IgD-negative memory B cell (primary cell): ENCODE data around the gene MORC3. TPM values are rescaled to one million over a fixed set of nuclear protein-coding genes. Genes with fewer than 3 reads are reported as not detected.
"Not testable (repeated sequence)": the region's sequence is repeated elsewhere in the genome, so short reads cannot be mapped to it uniquely, and the experiment has no call there.

Experiments used
- H3K27ac Mint-ChIP-seq, 3 donors: one replicate each; pipeline ENCODE4 v1.8.0; 2020 to 2022; ENCODE audit warnings: mild to moderate bottlenecking in 3 of 3, mixed read lengths in 3 of 3, moderate library complexity in 1 of 3
- H3K27me3 Mint-ChIP-seq: one replicate; pipeline ENCODE4 v1.8.0; 2021; ENCODE audit warnings: mixed read lengths
- H3K36me3 Mint-ChIP-seq: one replicate; pipeline ENCODE4 v1.8.0; 2020; ENCODE audit warnings: mild to moderate bottlenecking, mixed read lengths
- H3K4me1 Mint-ChIP-seq, 3 donors: one replicate each; pipeline ENCODE4 v1.8.0; 2020 to 2022; ENCODE audit warnings: mixed read lengths in 3 of 3, mild to moderate bottlenecking in 1 of 3
- H3K4me3 Mint-ChIP-seq, 4 donors: one replicate each; pipeline ENCODE4 v1.8.0; 2020 to 2022; ENCODE audit warnings: mild to moderate bottlenecking in 4 of 4, mixed read lengths in 4 of 4, moderate library complexity in 3 of 4
- H3K9me3 Mint-ChIP-seq, 3 donors: one replicate each; pipeline ENCODE4 v1.8.0; 2020 to 2021; ENCODE audit warnings: mixed read lengths in 3 of 3, mild to moderate bottlenecking in 1 of 3
- polyA plus RNA-seq: library from polyadenylated mRNA; unstranded; fragments of 300-500 nt; fragmentation: Illumina TruSeq; gene quantifications from one replicate; pipeline ENCODE4 v1.2.3, GENCODE V29; 2021

MORC3 gene
- polyA plus RNA-seq, 1 donor from 2014 or later = 41.7 TPM

- H3K36me3 Mint-ChIP-seq, H3K27ac Mint-ChIP-seq, H3K9me3 Mint-ChIP-seq, H3K27me3 Mint-ChIP-seq: not testable (repeated sequence)
- peaks cover 10 to 13% (median 12%) of the 10 kb centered on the region in 3 donors for H3K4me1 Mint-ChIP-seq
- peak overlapping the region in 1 of 4 donors; percentile 7 for H3K4me3 Mint-ChIP-seq
These were observed 4.0 kb upstream of the MORC3 start for GRCh38 chr21:36316045-36316444.

DNA sequence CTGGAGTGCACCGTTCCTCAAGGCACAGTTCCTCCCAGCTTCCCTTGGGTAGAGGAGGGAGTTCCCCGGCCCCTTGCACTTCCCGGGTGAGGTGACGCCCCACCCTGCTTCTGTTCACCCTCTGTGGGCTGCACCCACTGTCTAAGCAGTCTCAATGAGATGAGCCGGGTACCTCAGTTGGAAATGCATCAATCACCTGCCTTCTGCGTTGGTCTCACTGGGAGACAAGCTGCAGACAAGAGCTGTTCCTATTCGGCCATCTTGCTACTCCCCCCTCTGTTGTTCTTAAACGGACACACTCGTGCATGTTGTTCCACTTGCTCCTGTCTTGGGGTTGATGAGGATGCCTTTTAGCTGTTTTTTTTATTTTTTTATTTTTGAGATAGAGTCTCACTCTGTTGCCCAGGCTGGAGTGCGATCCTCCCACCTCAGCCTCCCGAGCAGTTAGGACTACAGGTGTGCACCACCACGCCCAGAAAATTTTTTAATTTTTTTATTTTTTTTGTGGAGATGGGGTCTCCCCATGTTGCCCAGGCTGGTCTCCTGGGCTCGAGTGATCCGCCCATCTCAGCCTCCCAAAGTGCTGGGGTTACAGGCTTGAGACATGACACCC lies 3.0 kb upstream of the MORC3 start:
- Mint-ChIP-seq H3K27ac (no peak overlapping the region), H3K27me3 (no peaks in the 10 kb centered on the region), H3K9me3 (peaks cover 0 to 7% (median 2%) of the 10 kb centered on the region in 3 donors), H3K36me3 (peaks cover 2% of the 10 kb centered on the region), H3K4me3 (peak overlapping the region in 1 of 4 donors; percentile 16), H3K4me1 (peaks cover 14 to 17% (median 16%) of the 10 kb centered on the region in 3 donors)

GRCh38 chr21:36319406-36319766 lies 611 bp upstream of the MORC3 start:
- Mint-ChIP-seq H3K4me1 (peaks cover 24 to 33% (median 27%) of the 10 kb centered on the region in 3 donors), H3K4me3 (peak overlapping the region; percentile 92 to 97 (median 95)), H3K27ac (peak overlapping the region; percentile 94 to 97 (median 96))
- not testable (repeated sequence) for H3K9me3 Mint-ChIP-seq, H3K27me3 Mint-ChIP-seq, H3K36me3 Mint-ChIP-seq

GRCh38 chr21:36320421-36321324 lies 676 bp downstream of the MORC3 start:
- Mint-ChIP-seq H3K9me3 (no peaks in the 10 kb centered on the region), H3K4me1 (peaks cover 24 to 34% (median 26%) of the 10 kb centered on the region in 3 donors), H3K4me3 (peak overlapping the region; percentile 92 to 97 (median 94)), H3K27me3 (no peaks in the 10 kb centered on the region), H3K36me3 (no peaks in the 10 kb centered on the region), H3K27ac (peak overlapping the region; percentile 94 to 98 (median 97))

GRCh38 chr21:36321325-36322082 lies 1.5 kb downstream of the MORC3 start:
- H3K27ac Mint-ChIP-seq = peak overlapping the region; percentile 94 to 98 (median 97)
- no peaks in the 10 kb centered on the region for H3K27me3 Mint-ChIP-seq
- H3K36me3 Mint-ChIP-seq = no peaks in the 10 kb centered on the region
- H3K9me3 Mint-ChIP-seq = no peaks in the 10 kb centered on the region
- peak overlapping the region; percentile 92 to 97 (median 94) for H3K4me3 Mint-ChIP-seq
- peaks cover 24 to 33% (median 28%) of the 10 kb centered on the region in 3 donors for H3K4me1 Mint-ChIP-seq

GRCh38 chr21:36322083-36322424 lies 2.1 kb downstream of the MORC3 start:
- H3K27ac Mint-ChIP-seq = peak overlapping the region; percentile 94 to 98 (median 97)
- peaks cover 24 to 34% (median 28%) of the 10 kb centered on the region in 3 donors for H3K4me1 Mint-ChIP-seq

GRCh38 chr21:36323032-36323431 lies 3.0 kb downstream of the MORC3 start:
- peak overlapping the region; percentile 54 to 81 (median 76) for H3K4me3 Mint-ChIP-seq
- H3K36me3 Mint-ChIP-seq = no peaks in the 10 kb centered on the region
- H3K27me3 Mint-ChIP-seq = no peaks in the 10 kb centered on the region
- H3K9me3 Mint-ChIP-seq = no peaks in the 10 kb centered on the region
- H3K4me1 Mint-ChIP-seq = peaks cover 26 to 36% (median 28%) of the 10 kb centered on the region in 3 donors
- peak overlapping the region; percentile 84 to 94 (median 93) for H3K27ac Mint-ChIP-seq

More at GRCh38 chr21:36322083-36322424, 2.1 kb downstream of the MORC3 start:
- peak overlapping the region; percentile 92 to 97 (median 94) for H3K4me3 Mint-ChIP-seq
- H3K27me3 Mint-ChIP-seq = no peaks in the 10 kb centered on the region
- H3K9me3 Mint-ChIP-seq = no peaks in the 10 kb centered on the region
- no peaks in the 10 kb centered on the region for H3K36me3 Mint-ChIP-seq

GRCh38 chr21:36325373-36326010 lies 5.5 kb downstream of the MORC3 start:
- H3K4me3 Mint-ChIP-seq = no peak overlapping the region
- no peaks in the 10 kb centered on the region for H3K36me3 Mint-ChIP-seq
- H3K9me3 Mint-ChIP-seq = no peaks in the 10 kb centered on the region
- no peak overlapping the region for H3K27ac Mint-ChIP-seq
- H3K4me1 Mint-ChIP-seq = peaks cover 35 to 43% (median 38%) of the 10 kb centered on the region in 3 donors
- no peaks in the 10 kb centered on the region for H3K27me3 Mint-ChIP-seq

- Mint-ChIP-seq H3K27me3 (no peaks in the 10 kb centered on the region), H3K27ac (peak overlapping the region; percentile 18 to 93 (median 26)), H3K4me1 (peaks cover 26 to 35% (median 28%) of the 10 kb centered on the region in 3 donors), H3K9me3 (no peaks in the 10 kb centered on the region), H3K4me3 (peak overlapping the region in 2 of 4 donors; percentile 21 to 32), H3K36me3 (peaks cover 3% of the 10 kb centered on the region)
These were observed 10.9 kb downstream of the MORC3 start for GRCh38 chr21:36330904-36331303.

- no peaks in the 10 kb centered on the region for H3K9me3 Mint-ChIP-seq
- H3K4me3 Mint-ChIP-seq = no peak overlapping the region
- H3K27ac Mint-ChIP-seq = peak overlapping the region in 1 of 3 donors; percentile 64
- H3K36me3 Mint-ChIP-seq = peaks cover 7% of the 10 kb centered on the region
- H3K27me3 Mint-ChIP-seq = no peaks in the 10 kb centered on the region
- H3K4me1 Mint-ChIP-seq = peaks cover 4 to 12% (median 6%) of the 10 kb centered on the region in 3 donors
These were observed 17.1 kb downstream of the MORC3 start for GRCh38 chr21:36337099-36337509.

DNA sequence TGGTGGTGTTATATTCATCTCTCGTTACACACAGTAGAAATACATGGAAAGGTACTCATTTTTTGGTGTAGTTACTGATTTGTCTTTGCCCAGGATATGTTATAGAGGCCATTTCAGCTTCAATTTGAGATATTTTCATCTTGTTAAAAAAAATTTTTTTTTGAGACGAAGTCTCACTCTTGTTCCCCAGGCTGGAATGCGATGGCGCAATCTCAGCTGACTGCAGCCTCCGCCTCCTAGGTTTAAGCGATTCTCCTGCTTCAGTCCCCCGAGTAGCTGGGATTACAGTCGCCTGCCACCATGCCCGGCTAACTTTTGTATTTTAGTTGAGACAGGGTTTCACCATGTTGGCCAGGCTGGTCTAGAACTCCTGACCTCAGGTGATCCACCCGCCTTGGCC lies 19.0 kb downstream of the MORC3 start:
- peaks cover 7% of the 10 kb centered on the region for H3K36me3 Mint-ChIP-seq
- H3K27ac Mint-ChIP-seq = no peak overlapping the region

DNA sequence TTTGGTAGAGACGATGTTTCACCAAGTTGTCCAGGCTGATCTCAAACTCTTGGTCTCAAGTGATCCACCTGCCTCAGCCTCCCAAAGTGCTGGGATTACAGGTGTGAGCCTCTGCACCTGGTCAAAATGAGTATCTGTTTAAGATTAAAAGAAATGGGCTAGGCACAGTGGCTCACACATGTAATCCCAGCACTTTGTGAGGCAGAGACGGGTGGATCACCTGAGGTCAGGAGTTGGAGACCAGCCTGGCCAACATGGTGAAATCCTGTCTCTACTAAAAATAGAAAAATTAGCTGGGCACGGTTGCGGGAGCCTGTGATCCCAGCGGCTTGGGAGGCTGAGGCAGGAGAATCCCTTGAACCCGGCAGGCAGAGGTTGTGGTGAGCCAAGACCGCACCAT lies 22.6 kb downstream of the MORC3 start:
- H3K4me3 Mint-ChIP-seq, H3K9me3 Mint-ChIP-seq, H3K27me3 Mint-ChIP-seq, H3K36me3 Mint-ChIP-seq, H3K27ac Mint-ChIP-seq, H3K4me1 Mint-ChIP-seq: not testable (repeated sequence)

More for the DNA sequence above, 19.0 kb downstream of the MORC3 start:
- no peaks in the 10 kb centered on the region for H3K9me3 Mint-ChIP-seq
- H3K27me3 Mint-ChIP-seq = no peaks in the 10 kb centered on the region
- no peak overlapping the region for H3K4me3 Mint-ChIP-seq
- H3K4me1 Mint-ChIP-seq = peaks cover 3 to 8% (median 4%) of the 10 kb centered on the region in 3 donors

DNA sequence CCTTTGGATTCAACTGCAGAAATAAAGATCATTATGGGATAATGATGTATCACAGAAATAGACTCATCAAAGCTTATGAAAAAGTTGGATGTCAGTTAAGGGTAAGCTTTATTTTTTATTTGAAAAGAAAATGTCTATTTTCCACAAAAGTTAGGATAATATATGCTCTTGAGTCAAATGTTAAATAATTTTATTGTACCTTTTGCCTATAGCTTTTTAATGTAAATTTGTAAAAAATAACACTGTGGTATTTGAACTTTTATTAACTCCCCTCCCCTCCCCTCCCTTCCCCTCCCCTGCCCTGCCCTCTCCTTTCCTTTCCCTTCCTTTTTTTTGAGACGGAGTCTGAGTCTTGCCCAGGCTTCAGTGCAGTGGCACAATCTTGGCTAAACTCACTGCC lies 24.9 kb downstream of the MORC3 start:
- Mint-ChIP-seq H3K9me3 (no peaks in the 10 kb centered on the region), H3K36me3 (peaks cover 4% of the 10 kb centered on the region), H3K27me3 (no peaks in the 10 kb centered on the region), H3K4me1 (peaks cover 0 to 3% (median 0%) of the 10 kb centered on the region in 3 donors), H3K4me3 (no peak overlapping the region), H3K27ac (no peak overlapping the region)

GRCh38 chr21:36347278-36347961 lies 27.4 kb downstream of the MORC3 start:
- no peaks in the 10 kb centered on the region for H3K9me3 Mint-ChIP-seq
- H3K4me1 Mint-ChIP-seq = peaks cover 0 to 3% (median 1%) of the 10 kb centered on the region in 3 donors
- H3K27me3 Mint-ChIP-seq = no peaks in the 10 kb centered on the region
- H3K4me3 Mint-ChIP-seq = no peak overlapping the region
- H3K36me3 Mint-ChIP-seq = no peaks in the 10 kb centered on the region
- peak overlapping the region in 1 of 3 donors; percentile 47 for H3K27ac Mint-ChIP-seq
